ENCODE measurements around the gene REXO1.

REXO1 gene

GRCh38 chr19:1860042-1860775 is 11.9 kb upstream of the REXO1 start:
- H3K27me3 Mint-ChIP-seq: no peaks in the 10 kb centered on the region
- ATAC-seq (no peak), DNase-seq (no peak)
- H3K36me3 Mint-ChIP-seq (ENCODE audit: low read depth): peaks cover 6% of the 10 kb centered on the region
- peaks cover 42% of the 10 kb centered on the region for H3K4me1 Mint-ChIP-seq
- peak overlapping the region; percentile 89 for H3K4me3 Mint-ChIP-seq
- no peaks in the 10 kb centered on the region for H3K9me3 Mint-ChIP-seq
- no peak overlapping the region for H3K27ac Mint-ChIP-seq

GRCh38 chr19:1859331-1859781 is 11.1 kb upstream of the REXO1 start:
- DNase-seq (no peak), ATAC-seq (no peak)
- peak overlapping the region; percentile 71 for H3K27ac Mint-ChIP-seq
- H3K36me3 Mint-ChIP-seq (ENCODE audit: low read depth): peaks cover 6% of the 10 kb centered on the region
- no peak overlapping the region for H3K4me3 Mint-ChIP-seq
- H3K27me3 Mint-ChIP-seq: no peaks in the 10 kb centered on the region
- H3K4me1 Mint-ChIP-seq: peaks cover 45% of the 10 kb centered on the region
- H3K9me3 Mint-ChIP-seq: no peaks in the 10 kb centered on the region

- no peaks in the 10 kb centered on the region for H3K27me3 Mint-ChIP-seq
- ATAC-seq (no peak), DNase-seq (no peak)
- no peaks in the 10 kb centered on the region for H3K9me3 Mint-ChIP-seq
- H3K4me1 Mint-ChIP-seq: peaks cover 47% of the 10 kb centered on the region
- H3K36me3 Mint-ChIP-seq (ENCODE audit: low read depth): peaks cover 6% of the 10 kb centered on the region
- H3K4me3 Mint-ChIP-seq: peak overlapping the region; percentile 67
- H3K27ac Mint-ChIP-seq: no peak overlapping the region
Measured at GRCh38 chr19:1858412-1859081, 10.3 kb upstream of the REXO1 start.

- Mint-ChIP-seq H3K4me3 (peak overlapping the region; percentile 67), H3K4me1 (peaks cover 54% of the 10 kb centered on the region), H3K27ac (peak overlapping the region; percentile 35)
Measured at GRCh38 chr19:1857648-1858326, 9.5 kb upstream of the REXO1 start.

GRCh38 chr19:1856698-1857603 is 8.7 kb upstream of the REXO1 start:
- peaks cover 59% of the 10 kb centered on the region for H3K4me1 Mint-ChIP-seq

More at GRCh38 chr19:1857648-1858326, 9.5 kb upstream of the REXO1 start:
- no peaks in the 10 kb centered on the region for H3K27me3 Mint-ChIP-seq
- no peak for ATAC-seq
- no peak for DNase-seq
- peaks cover 8% of the 10 kb centered on the region for H3K36me3 Mint-ChIP-seq (ENCODE audit: low read depth)
- H3K9me3 Mint-ChIP-seq: no peaks in the 10 kb centered on the region

GRCh38 chr19:1856345-1856697 is 8.0 kb upstream of the REXO1 start:
- ATAC-seq (no peak), DNase-seq (no peak)
- H3K27me3 Mint-ChIP-seq: no peaks in the 10 kb centered on the region
- H3K27ac Mint-ChIP-seq: peak overlapping the region; percentile 80
- peaks cover 55% of the 10 kb centered on the region for H3K4me1 Mint-ChIP-seq
- H3K9me3 Mint-ChIP-seq: no peaks in the 10 kb centered on the region
- H3K4me3 Mint-ChIP-seq: peak overlapping the region; percentile 78
- peaks cover 2% of the 10 kb centered on the region for H3K36me3 Mint-ChIP-seq (ENCODE audit: low read depth)

More at GRCh38 chr19:1856698-1857603, 8.7 kb upstream of the REXO1 start:
- DNase-seq (peak; percentile 72), ATAC-seq (peak; percentile 13)
- Mint-ChIP-seq H3K27me3 (no peaks in the 10 kb centered on the region), H3K9me3 (no peaks in the 10 kb centered on the region), H3K4me3 (peak overlapping the region; percentile 78), H3K27ac (peak overlapping the region; percentile 80), H3K36me3 (ENCODE audit: low read depth) (peaks cover 4% of the 10 kb centered on the region)

GRCh38 chr19:1855828-1856255 is 7.6 kb upstream of the REXO1 start:
- Mint-ChIP-seq H3K36me3 (ENCODE audit: low read depth) (peaks cover 4% of the 10 kb centered on the region), H3K27ac (peak overlapping the region; percentile 80), H3K4me3 (peak overlapping the region; percentile 78), H3K27me3 (no peaks in the 10 kb centered on the region), H3K9me3 (no peaks in the 10 kb centered on the region), H3K4me1 (peaks cover 55% of the 10 kb centered on the region)
- peak; percentile 40 for ATAC-seq
- peak; percentile 62 for DNase-seq

- Mint-ChIP-seq H3K4me3 (peak overlapping the region; percentile 78), H3K9me3 (no peaks in the 10 kb centered on the region), H3K27ac (peak overlapping the region; percentile 80), H3K4me1 (peaks cover 56% of the 10 kb centered on the region), H3K27me3 (no peaks in the 10 kb centered on the region), H3K36me3 (ENCODE audit: low read depth) (peaks cover 5% of the 10 kb centered on the region)
- peak; percentile 89 for DNase-seq
- peak; percentile 67 for ATAC-seq
Measured at GRCh38 chr19:1855040-1855827, 7.0 kb upstream of the REXO1 start.

- no peak for DNase-seq
- peak overlapping the region; percentile 78 for H3K4me3 Mint-ChIP-seq
- H3K27me3 Mint-ChIP-seq: no peaks in the 10 kb centered on the region
- ATAC-seq: no peak
- peaks cover 57% of the 10 kb centered on the region for H3K4me1 Mint-ChIP-seq
- H3K9me3 Mint-ChIP-seq: no peaks in the 10 kb centered on the region
- peaks cover 5% of the 10 kb centered on the region for H3K36me3 Mint-ChIP-seq (ENCODE audit: low read depth)
- peak overlapping the region; percentile 73 for H3K27ac Mint-ChIP-seq
Measured at GRCh38 chr19:1854542-1855039, 6.3 kb upstream of the REXO1 start.

GRCh38 chr19:1854039-1854541 is 5.8 kb upstream of the REXO1 start:
- Mint-ChIP-seq H3K36me3 (ENCODE audit: low read depth) (peaks cover 5% of the 10 kb centered on the region), H3K4me1 (peaks cover 57% of the 10 kb centered on the region), H3K27me3 (no peaks in the 10 kb centered on the region), H3K4me3 (no peak overlapping the region), H3K9me3 (no peaks in the 10 kb centered on the region), H3K27ac (no peak overlapping the region)
- ATAC-seq (no peak), DNase-seq (no peak)

GRCh38 chr19:1853295-1854038 is 5.2 kb upstream of the REXO1 start:
- H3K4me3 Mint-ChIP-seq: peak overlapping the region; percentile 38
- ATAC-seq (peak; percentile 13), DNase-seq (peak; percentile 88)
- H3K9me3 Mint-ChIP-seq: no peaks in the 10 kb centered on the region
- H3K36me3 Mint-ChIP-seq (ENCODE audit: low read depth): peaks cover 5% of the 10 kb centered on the region
- peak overlapping the region; percentile 85 for H3K27ac Mint-ChIP-seq
- H3K27me3 Mint-ChIP-seq: no peaks in the 10 kb centered on the region
- peaks cover 57% of the 10 kb centered on the region for H3K4me1 Mint-ChIP-seq

GRCh38 chr19:1852581-1853128 is 4.4 kb upstream of the REXO1 start:
- Mint-ChIP-seq H3K9me3 (no peaks in the 10 kb centered on the region), H3K4me1 (peaks cover 54% of the 10 kb centered on the region), H3K4me3 (peak overlapping the region; percentile 29), H3K27me3 (no peaks in the 10 kb centered on the region), H3K27ac (no peak overlapping the region), H3K36me3 (ENCODE audit: low read depth) (peaks cover 5% of the 10 kb centered on the region)
- DNase-seq: no peak
- no peak for ATAC-seq
